Measurements from ENCODE around the gene HERC2. TPM values are rescaled to one million over a fixed set of nuclear protein-coding genes. Genes with fewer than 3 reads are reported as not detected.

HERC2 gene
- total and polyA plus RNA-seq, 2 of the 13 experiments (the other 11 are each of a cell fraction or from before 2014, with no cell fraction given): 17.6 to 24.8 TPM

GRCh38 chr15:28128031-28128430, 193.9 kb downstream of the HERC2 start:
- Histone ChIP-seq H3K79me2 (ENCODE audit: insufficient read depth, low read length) (no peaks in the 10 kb centered on the region), H3K36me3 (replicated peaks in 1 of 2; ENCODE audit: control insufficient read depth in 1 of 2, insufficient read depth in 2 of 2, low read length in 2 of 2) (peaks cover 13 to 57% of the 10 kb centered on the region in 2 experiments; a peak in 4 of 5 replicates), H3K27me3 (ENCODE audit: control insufficient read depth in 1 of 2, insufficient read depth in 2 of 2, low read length in 2 of 2) (no peaks in the 10 kb centered on the region), H3K4me3 (replicated peaks in 1 of 3; ENCODE audit: insufficient read depth in 1 of 3, low read depth in 2 of 3, low read length in 3 of 3) (no peak overlapping the region), H3K4me1 (ENCODE audit: insufficient read depth, low read length) (no peaks in the 10 kb centered on the region), H3K9me3 (ENCODE audit: low read length) (no peaks in the 10 kb centered on the region), H4K20me1 (ENCODE audit: insufficient read depth, low read length) (no peaks in the 10 kb centered on the region; the same call in 1 of the 2 replicates), H2AFZ (ENCODE audit: low read length) (no peak overlapping the region), H3K9ac (ENCODE audit: insufficient read depth, low read depth, low read length) (no peak overlapping the region), H3K4me2 (ENCODE audit: low read depth, low read length) (no peak overlapping the region), H3K27ac (ENCODE audit: extremely low read length, insufficient read depth, low read length) (no peak overlapping the region)
- no peak for FAIRE-seq
- DNase-seq (ENCODE audit: low spot score): no peak
- BruUV-seq (replicated peaks): no TSS peak
- WGBS (ENCODE audit: low lambda C conversion rate): 97% methylated on average over 11 of the region's 11 CpGs
- intact Hi-C loops (cut with micrococcal nuclease; ENCODE audit: unreplicated experiment): no loop called here
- POLR2A ChIA-PET: no interaction called here
- ATAC-seq: no peak
- TF ChIP-seq NCOA2 (CRISPR knock-in tag; IDR thresholded peaks at IDR 0.05) (no peak), NPAS2 (CRISPR knock-in tag; IDR thresholded peaks at IDR 0.05; ENCODE audit: borderline replicate concordance) (no peak), ZNF646 (CRISPR knock-in tag; IDR thresholded peaks at IDR 0.05) (no peak)
- CTCF ChIA-PET (ENCODE audit: low intra/inter-chr PET ratio, low total read pairs): no interaction called here
- in situ Hi-C loops (cut with HindIII; ENCODE audit: extremely low pct_ligation_motif_present, low pct_unique_long_range_greater_than_20kb): no loop called here

Measured in HepG2 (cell line).